ENCODE data around the gene ACACB.

The ACACB gene

DNA sequence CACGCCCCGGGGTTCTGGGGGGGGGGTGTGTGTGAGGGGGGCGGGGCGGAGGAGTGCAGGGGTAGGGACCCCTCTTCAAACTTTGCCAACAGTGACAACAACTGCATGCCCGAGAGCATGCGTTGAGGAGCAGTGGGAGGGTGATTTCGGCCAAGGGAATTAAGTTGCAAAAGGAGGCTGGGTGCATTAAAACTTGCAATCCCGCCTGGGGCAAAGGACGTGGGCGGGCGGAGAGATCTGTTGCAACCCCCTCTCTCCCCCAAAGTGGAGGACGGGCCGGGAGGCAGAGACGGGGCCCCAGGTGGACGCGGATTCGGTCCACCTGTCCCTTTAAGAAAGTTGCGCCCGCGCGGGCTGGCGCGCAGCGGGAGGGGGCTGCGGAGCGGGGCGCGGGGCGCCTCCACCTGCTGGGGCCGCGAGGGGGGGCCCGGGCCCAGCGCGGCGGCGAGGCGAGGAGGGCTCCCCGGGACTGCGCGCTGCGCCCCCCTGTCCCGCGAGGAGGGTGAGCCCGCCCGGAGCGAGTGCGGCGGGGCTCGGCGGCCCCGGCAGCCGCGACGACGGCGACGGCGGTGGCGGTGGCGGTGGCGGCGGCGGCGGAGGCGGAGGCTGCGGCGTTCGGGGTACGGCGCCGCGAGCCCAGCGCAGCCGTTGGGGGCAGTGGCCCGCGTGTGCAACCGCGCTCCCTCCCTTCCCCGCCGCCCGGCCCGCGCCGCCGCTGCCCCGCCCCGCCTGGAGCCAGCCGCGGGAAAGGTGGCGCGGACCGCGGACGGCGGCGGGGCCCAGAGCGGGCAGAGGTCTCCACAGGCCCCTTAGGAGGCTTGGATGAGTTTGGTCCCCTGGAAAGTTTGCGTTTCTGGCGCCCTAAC, 193.2 kb downstream of the ACACB start:
- DNase-seq: no peak

GRCh38 chr12:109310247-109311125, 194.1 kb downstream of the ACACB start:
- peak; percentile 51 for DNase-seq
